ENCODE measurements around the gene FNDC11.
"Not testable (repeated sequence)": the region's sequence is repeated elsewhere in the genome, so short reads cannot be mapped to it uniquely, and the experiment has no call there.

The FNDC11 gene

GRCh38 chr20:63601679-63602078 lies 47.7 kb downstream of the FNDC11 start:
- DNase-seq = not testable (repeated sequence)

DNA sequence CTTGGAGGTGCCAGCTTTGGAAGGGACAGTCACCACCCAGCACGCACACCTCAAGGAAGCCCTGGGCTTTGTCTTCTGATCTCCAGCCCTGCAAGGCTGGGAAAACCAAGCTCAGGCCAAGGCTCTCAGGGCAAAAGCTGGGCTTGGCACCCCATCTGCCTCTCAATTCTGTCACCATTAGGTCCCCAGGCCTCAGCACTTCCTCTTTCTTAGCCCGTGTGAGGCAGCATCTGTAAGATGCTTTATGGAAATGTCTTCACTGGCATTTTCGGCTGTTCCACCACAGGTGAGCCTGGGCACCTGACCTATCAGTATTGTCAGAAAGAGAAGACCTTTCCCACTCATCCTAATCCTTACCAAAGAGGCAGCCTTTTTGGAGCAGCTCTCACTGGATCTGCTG lies 48.4 kb downstream of the FNDC11 start:
- DNase-seq = no peak

Data from NCI-H446 (cell line).